Sigmoid colon (tissue), 7 donors: ENCODE results near the gene ALDH2. TPM values are rescaled to one million over a fixed set of nuclear protein-coding genes. Genes with fewer than 3 reads are reported as not detected.

ENCODE experiments used
- DNase-seq: peaks from one replicate; pipeline ENCODE4 v3.0.0-alpha.2; 2019
- H3K27ac ChIP-seq, 4 donors: fragments of 200-600 bp; sonication (generic); one replicate each; pipeline ENCODE4 v1.5.1; 2016 to 2019; ENCODE audit warnings: mild to moderate bottlenecking in 1 of 4
- H3K27me3 ChIP-seq, 3 donors: fragments of 200-600 bp; sonication (generic); one replicate each; pipeline ENCODE4 v1.5.1; 2019; ENCODE audit warnings: mild to moderate bottlenecking in 1 of 3
- H3K36me3 ChIP-seq, 4 donors: fragments of 200-600 bp; sonication (generic); one replicate each; pipeline ENCODE4 v1.5.1; 2016 to 2019
- H3K4me1 ChIP-seq, 4 donors: fragments of 200-600 bp; sonication (generic); one replicate each; pipeline ENCODE4 v1.5.1; 2017 to 2019
- H3K4me3 ChIP-seq, 4 donors: fragments of 200-600 bp; sonication (generic); one replicate each; pipeline ENCODE4 v1.5.1; 2017 to 2019; ENCODE audit warnings: mild to moderate bottlenecking in 2 of 4, moderate library complexity in 1 of 4
- H3K9me3 ChIP-seq, 4 donors: fragments of 200-600 bp in 3 of 4; sonication (generic) in 3 of 4; one replicate each; pipeline versions ENCODE4 v1.5.1 to v1.6.1; 2013 to 2019
- CTCF ChIP-seq, 4 experiments: fragments of 450-650 bp in 3 of 4; fragments of 200-600 bp in 1 of 4; IDR thresholded peaks; one replicate each; pipeline ENCODE4 v1.5.1; 2016 to 2019; ENCODE audit warnings: antibody characterized with exemption in 4 of 4, mild to moderate bottlenecking in 3 of 4, moderate library complexity in 2 of 4
- EP300 ChIP-seq, 4 donors: sonication (generic); formaldehyde crosslinking; IDR thresholded peaks; one replicate each; pipeline ENCODE4 v1.6.1; 2017; ENCODE audit warnings: antibody characterized with exemption in 4 of 4
- POLR2A ChIP-seq, 2 donors: fragments of 450-650 bp; IDR thresholded peaks; one replicate each; pipeline ENCODE4 v1.6.1; 2016; ENCODE audit warnings: antibody characterized with exemption in 2 of 2, mild to moderate bottlenecking in 2 of 2, moderate library complexity in 2 of 2
- POLR2AphosphoS5 ChIP-seq, 4 donors: sonication (generic); formaldehyde crosslinking; IDR thresholded peaks; one replicate each; pipeline ENCODE4 v1.6.1; 2017; ENCODE audit warnings: antibody characterized with exemption in 4 of 4
- WGBS, 2 donors: extraction: QIAGEN DNeasy Blood & Tissue Kit; methylation state at CpG; one replicate each; pipeline ENCODE4 v1.1.7; 2013; 5-methylcytosine and 5-hydroxymethylcytosine counted together
- intact Hi-C: fragments of 100-400 bp; cut with DNase I; formaldehyde crosslinking; loops from one replicate; pipeline ENCODE4 v1.15.1; 2023
- polyA plus RNA-seq, 3 donors: library from polyadenylated mRNA; stranded (reverse); fragments of 200-250 nt; gene quantifications; one replicate each; pipeline ENCODE4 v1.2.3, GENCODE V29; 2013
- total RNA-seq, 4 donors: library from RNA; depleted of rRNA; stranded (reverse); fragments of >200 nt; gene quantifications; one replicate each; pipeline ENCODE4 v1.1.0, GENCODE V29; 2016
- donor health status: healthy with polysubstance abuse.
- donor health status: Bipolar disorder and iron deficiency.
- donor health status: healthy.

The ALDH2 gene
- total and polyA plus RNA-seq, 7 donors: 112 to 348 (median 132) TPM

- H3K27me3 ChIP-seq: no peaks in the 10 kb centered on the region
- intact Hi-C loops: no loop called here
- H3K4me1 ChIP-seq: peaks cover 0 to 20% (median 15%) of the 10 kb centered on the region in 4 donors
- TF ChIP-seq EP300 (IDR thresholded peaks at IDR 0.05) (no peak), CTCF (IDR thresholded peaks at IDR 0.05) (no peak)
- DNase-seq: no peak
- H3K9me3 ChIP-seq: no peaks in the 10 kb centered on the region
- H3K4me3 ChIP-seq: no peak overlapping the region
- no peak overlapping the region for H3K27ac ChIP-seq
- 95 to 97% methylated on average over 17 of the region's 17 CpGs for WGBS, 2 donors
- peaks cover 29 to 90% (median 54%) of the 10 kb centered on the region in 4 donors for H3K36me3 ChIP-seq
Observed at GRCh38 chr12:111783046-111783445, 16.3 kb downstream of the ALDH2 start.

- Histone ChIP-seq H3K4me1 (peaks cover 0 to 22% (median 16%) of the 10 kb centered on the region in 4 donors), H3K9me3 (no peaks in the 10 kb centered on the region), H3K36me3 (peaks cover 29 to 95% (median 62%) of the 10 kb centered on the region in 4 donors), H3K27me3 (no peaks in the 10 kb centered on the region), H3K4me3 (no peak overlapping the region), H3K27ac (no peak overlapping the region)
- 96 to 97% methylated on average over 4 of the region's 4 CpGs for WGBS, 2 donors
- TF ChIP-seq POLR2AphosphoS5 (IDR thresholded peaks at IDR 0.05) (no peak), EP300 (IDR thresholded peaks at IDR 0.05) (no peak)
- no peak for DNase-seq
- intact Hi-C loops: no loop called here
Observed at GRCh38 chr12:111784953-111785352, 18.2 kb downstream of the ALDH2 start.

GRCh38 chr12:111785651-111786050 is 18.9 kb downstream of the ALDH2 start:
- 74 to 86% methylated on average over 2 of the region's 2 CpGs for WGBS, 2 donors
- no peak for TF ChIP-seq CTCF (IDR thresholded peaks at IDR 0.05)
- TF ChIP-seq POLR2A (IDR thresholded peaks at IDR 0.05): no peak
- TF ChIP-seq EP300 (IDR thresholded peaks at IDR 0.05): no peak
- no peak for TF ChIP-seq POLR2AphosphoS5 (IDR thresholded peaks at IDR 0.05)
- H3K36me3 ChIP-seq: peaks cover 36 to 95% (median 69%) of the 10 kb centered on the region in 4 donors

GRCh38 chr12:111788178-111788654 is 21.5 kb downstream of the ALDH2 start:
- WGBS, 2 donors: 28 to 55% methylated on average over 8 of the region's 8 CpGs

More at GRCh38 chr12:111785651-111786050, 18.9 kb downstream of the ALDH2 start:
- intact Hi-C loops: no loop called here
- Histone ChIP-seq H3K4me3 (no peak overlapping the region), H3K27me3 (no peaks in the 10 kb centered on the region), H3K9me3 (no peaks in the 10 kb centered on the region), H3K27ac (no peak overlapping the region), H3K4me1 (peaks cover 0 to 22% (median 16%) of the 10 kb centered on the region in 4 donors)
- DNase-seq: no peak

GRCh38 chr12:111789779-111790178 is 23.0 kb downstream of the ALDH2 start:
- Histone ChIP-seq H3K4me3 (no peak overlapping the region), H3K4me1 (peaks cover 0 to 29% (median 27%) of the 10 kb centered on the region in 4 donors), H3K9me3 (no peaks in the 10 kb centered on the region), H3K36me3 (peaks cover 29 to 95% (median 68%) of the 10 kb centered on the region in 4 donors), H3K27ac (peak overlapping the region in 2 of 4 donors; percentile 1 to 53), H3K27me3 (no peaks in the 10 kb centered on the region)
- WGBS, 2 donors: 81 to 91% methylated on average over 11 of the region's 11 CpGs
- intact Hi-C loops: loop anchor here (2.0 kb wide), 1 partner anchor 35 kb away; no protein-coding TSS in a partner anchor
- no peak for DNase-seq
- TF ChIP-seq POLR2AphosphoS5 (IDR thresholded peaks at IDR 0.05) (peak in 2 of 4 donors; percentile 28 to 34), EP300 (IDR thresholded peaks at IDR 0.05) (no peak)

More at GRCh38 chr12:111788178-111788654, 21.5 kb downstream of the ALDH2 start:
- no peak overlapping the region for H3K4me3 ChIP-seq
- intact Hi-C loops: loop anchor here (2.0 kb wide), 1 partner anchor 33 kb away; no protein-coding TSS in a partner anchor
- peaks cover 41 to 95% (median 74%) of the 10 kb centered on the region in 4 donors for H3K36me3 ChIP-seq
- peak; percentile 86 for DNase-seq
- peak overlapping the region; percentile 9 to 53 (median 36) for H3K27ac ChIP-seq
- no peaks in the 10 kb centered on the region for H3K27me3 ChIP-seq
- peaks cover 0 to 29% (median 27%) of the 10 kb centered on the region in 4 donors for H3K4me1 ChIP-seq
- no peak for TF ChIP-seq POLR2A (IDR thresholded peaks at IDR 0.05)
- TF ChIP-seq POLR2AphosphoS5 (IDR thresholded peaks at IDR 0.05): peak; percentile 54 to 90 (median 73)
- peak in 3 of 4 experiments; percentile 20 to 45 (median 43) for TF ChIP-seq CTCF (IDR thresholded peaks at IDR 0.05)
- no peaks in the 10 kb centered on the region for H3K9me3 ChIP-seq
